PC-3 (cell line): Measurements from ENCODE around the gene HLA-DQA1. TPM values are rescaled to one million over a fixed set of nuclear protein-coding genes. Genes with fewer than 3 reads are reported as not detected.

Experiments used
- ATAC-seq: fragments of 200-7000 bp; cut with Tn5 transposase; 2 replicates; pipeline ENCODE4 v1.9.1; 2020; ENCODE audit warnings: mild to moderate bottlenecking, moderate library complexity
- BruUV-seq: library from RNA; stranded (reverse); fragments of 400-500 nt; replicated peaks from 2 replicates; lab custom pipeline; 2021; lab: Mats Ljungman, UMichigan
- CTCF ChIA-PET: fragments of 300-600 bp; sonication (Branson Sonifier 250); formaldehyde crosslinking; loops from one replicate; lab custom pipeline; 2022; ENCODE audit warnings: antibody characterized with exemption; lab: Charles Lee
- POLR2A ChIA-PET: fragments of 300-600 bp; sonication (Branson Sonifier 250); formaldehyde crosslinking; loops from one replicate; lab custom pipeline; 2022; ENCODE audit warnings: antibody characterized with exemption; ENCODE audit not compliant: unreplicated experiment; lab: Charles Lee
- DNase-seq: peaks from one replicate; pipeline ENCODE4 v3.0.0-alpha.2; 2015
- H2AFZ ChIP-seq: fragments of 300-600 bp; sonication (generic); 2 replicates; pipeline ENCODE4 v1.6.0; 2016; ENCODE audit warnings: antibody characterized with exemption, low read length
- H3F3A ChIP-seq: fragments of 300-600 bp; sonication (generic); one replicate; pipeline ENCODE4 v1.6.0; 2017; ENCODE audit warnings: antibody characterized with exemption, low read length, control low read depth, mild to moderate bottlenecking; ENCODE audit not compliant: unreplicated experiment
- H3K27ac ChIP-seq: fragments of 300-600 bp; sonication (generic); 2 replicates; pipeline ENCODE4 v1.5.1; 2016; ENCODE audit warnings: mild to moderate bottlenecking, low read length
- H3K27me3 ChIP-seq: fragments of 300-600 bp; sonication (generic); 2 replicates; pipeline ENCODE4 v1.6.1; 2016; ENCODE audit warnings: low read length, mixed read lengths
- H3K36me3 ChIP-seq: fragments of 300-600 bp; sonication (generic); 2 replicates; pipeline ENCODE4 v1.6.1; 2016; ENCODE audit warnings: low read depth, mixed run types, low read length, mixed read lengths
- H3K4me1 ChIP-seq: fragments of 300-600 bp; sonication (generic); 2 replicates; pipeline ENCODE4 v1.5.1; 2016; ENCODE audit warnings: low read length; ENCODE audit not compliant: insufficient read depth
- H3K4me2 ChIP-seq: fragments of 300-600 bp; sonication (generic); 2 replicates; pipeline ENCODE4 v1.6.0; 2016; ENCODE audit warnings: low read length
- H3K4me3 ChIP-seq: fragments of 300-600 bp; sonication (generic); 2 replicates; pipeline ENCODE4 v1.5.1; 2016; ENCODE audit warnings: mild to moderate bottlenecking, low read length, mixed read lengths
- H3K79me2 ChIP-seq: fragments of 300-600 bp; sonication (generic); 2 replicates; pipeline ENCODE4 v1.6.1; 2017; ENCODE audit warnings: low read length, mixed read lengths
- H3K9ac ChIP-seq: fragments of 300-600 bp; sonication (generic); 2 replicates; pipeline ENCODE4 v1.6.0; 2016; ENCODE audit warnings: mild to moderate bottlenecking, low read length
- H3K9me2 ChIP-seq: fragments of 300-600 bp; sonication (generic); replicated peaks from 2 replicates; pipeline ENCODE4 v1.6.1; 2016; ENCODE audit warnings: mixed run types, low read length, mixed read lengths
- H3K9me3 ChIP-seq: fragments of 300-600 bp; sonication (generic); 2 replicates; pipeline ENCODE4 v1.6.1; 2016; ENCODE audit warnings: low read length, mixed read lengths
- H4K20me1 ChIP-seq: fragments of 300-600 bp; sonication (generic); 2 replicates; pipeline ENCODE4 v1.6.1; 2016; ENCODE audit warnings: low read length, mixed read lengths
- CTCF ChIP-seq: fragments of 300-600 bp; sonication (generic); conservative IDR thresholded peaks from 2 replicates; pipeline ENCODE4 v1.5.1; 2017; ENCODE audit warnings: antibody characterized with exemption, low read depth, mild to moderate bottlenecking, low read length
- EZH2 ChIP-seq: fragments of 300-600 bp; sonication (generic); IDR thresholded peaks from one replicate; pipeline ENCODE4 v1.6.1; 2017; ENCODE audit warnings: antibody characterized with exemption, mild to moderate bottlenecking, low read length; ENCODE audit not compliant: unreplicated experiment
- EZH2phosphoT487 ChIP-seq: fragments of 300-600 bp; sonication (generic); IDR thresholded peaks from 2 replicates; pipeline ENCODE4 v1.6.1; 2018; ENCODE audit warnings: mild to moderate bottlenecking, antibody characterized with exemption, low read length, borderline replicate concordance
- intact Hi-C: fragments of 100-400 bp; cut with micrococcal nuclease; formaldehyde crosslinking; loops from 2 replicates; pipeline ENCODE4 v1.9.0; 2023
- total RNA-seq: library from RNA; depleted of rRNA; stranded (reverse); fragments of >200 nt; gene quantifications from 2 replicates; pipeline ENCODE4 v1.2.3, GENCODE V29; 2014

HLA-DQA1 gene
- total RNA-seq, 1 experiment from 2014 or later: not detected

- DNase-seq (no peak), ATAC-seq (no peak)
- no peak overlapping the region for H3K27ac ChIP-seq
- POLR2A ChIA-PET: no interaction called here
- no peaks in the 10 kb centered on the region for H3K36me3 ChIP-seq
- no peaks in the 10 kb centered on the region for H3K9me3 ChIP-seq
- no TSS peak for BruUV-seq
- no peak for TF ChIP-seq EZH2
- no peak for TF ChIP-seq EZH2phosphoT487
- TF ChIP-seq CTCF: no peak
- peaks cover 41% of the 10 kb centered on the region for H3K27me3 ChIP-seq
- intact Hi-C loops: no loop called here
- CTCF ChIA-PET: interaction anchor here (0.7 kb wide), 1 partner anchor 65 kb away, joined by 3 read pairs; no protein-coding TSS in a partner anchor
- H3K4me2 ChIP-seq: no peak overlapping the region
- no peaks in the 10 kb centered on the region for H4K20me1 ChIP-seq
- no peak overlapping the region for H3K9ac ChIP-seq
- no peaks in the 10 kb centered on the region for H3K9me2 ChIP-seq
- H3K79me2 ChIP-seq: no peaks in the 10 kb centered on the region
- H2AFZ ChIP-seq: no peak overlapping the region
- H3K4me3 ChIP-seq: no peak overlapping the region
- no peaks in the 10 kb centered on the region for H3K4me1 ChIP-seq
- H3F3A ChIP-seq: no peaks in the 10 kb centered on the region
Observed at GRCh38 chr6:32635526-32636123, 1.6 kb upstream of the HLA-DQA1 start.

GRCh38 chr6:32637883-32638282 lies 677 bp downstream of the HLA-DQA1 start:
- no peaks in the 10 kb centered on the region for H3K79me2 ChIP-seq
- peaks cover 45% of the 10 kb centered on the region for H3K27me3 ChIP-seq
- no peak overlapping the region for H3K4me3 ChIP-seq
- ATAC-seq (no peak), DNase-seq (no peak)
- no TSS peak for BruUV-seq
- intact Hi-C loops: no loop called here
- H3K4me1 ChIP-seq: no peaks in the 10 kb centered on the region
- H3K36me3 ChIP-seq: no peaks in the 10 kb centered on the region
- TF ChIP-seq CTCF: no peak
- TF ChIP-seq EZH2: no peak
- TF ChIP-seq EZH2phosphoT487: no peak
- no peaks in the 10 kb centered on the region for H3K9me2 ChIP-seq
- H3K4me2 ChIP-seq: no peak overlapping the region
- H3F3A ChIP-seq: no peaks in the 10 kb centered on the region
- ChIA-PET POLR2A (no interaction called here), CTCF (no interaction called here)
- no peaks in the 10 kb centered on the region for H4K20me1 ChIP-seq
- H3K27ac ChIP-seq: no peak overlapping the region
- H3K9me3 ChIP-seq: no peaks in the 10 kb centered on the region
- H2AFZ ChIP-seq: no peak overlapping the region
- H3K9ac ChIP-seq: no peak overlapping the region

- H3F3A ChIP-seq: no peaks in the 10 kb centered on the region
- ATAC-seq: no peak
- H3K4me3 ChIP-seq: no peak overlapping the region
- H3K27ac ChIP-seq: no peak overlapping the region
- intact Hi-C loops: no loop called here
- no peak for TF ChIP-seq EZH2
- TF ChIP-seq EZH2phosphoT487: no peak
- TF ChIP-seq CTCF: no peak
- no peak overlapping the region for H2AFZ ChIP-seq
- BruUV-seq: no TSS peak
- H3K9ac ChIP-seq: no peak overlapping the region
- CTCF ChIA-PET: no interaction called here
- H3K27me3 ChIP-seq: peaks cover 46% of the 10 kb centered on the region
- no peaks in the 10 kb centered on the region for H3K36me3 ChIP-seq
- no peaks in the 10 kb centered on the region for H4K20me1 ChIP-seq
- POLR2A ChIA-PET: no interaction called here
- DNase-seq: no peak
- no peaks in the 10 kb centered on the region for H3K9me2 ChIP-seq
- H3K4me1 ChIP-seq: no peaks in the 10 kb centered on the region
- no peaks in the 10 kb centered on the region for H3K9me3 ChIP-seq
- H3K4me2 ChIP-seq: no peak overlapping the region
- H3K79me2 ChIP-seq: no peaks in the 10 kb centered on the region
Observed at GRCh38 chr6:32638532-32639219, 1.5 kb downstream of the HLA-DQA1 start.
